Embryonic facial prominence (tissue), 1 donor: ENCODE measurements around the gene SMAD3.

Experiments used
- DNase-seq: peaks from one replicate; pipeline ENCODE4 v3.0.0-alpha.2; 2016; ENCODE audit errors: extremely low spot score

The SMAD3 gene

DNA sequence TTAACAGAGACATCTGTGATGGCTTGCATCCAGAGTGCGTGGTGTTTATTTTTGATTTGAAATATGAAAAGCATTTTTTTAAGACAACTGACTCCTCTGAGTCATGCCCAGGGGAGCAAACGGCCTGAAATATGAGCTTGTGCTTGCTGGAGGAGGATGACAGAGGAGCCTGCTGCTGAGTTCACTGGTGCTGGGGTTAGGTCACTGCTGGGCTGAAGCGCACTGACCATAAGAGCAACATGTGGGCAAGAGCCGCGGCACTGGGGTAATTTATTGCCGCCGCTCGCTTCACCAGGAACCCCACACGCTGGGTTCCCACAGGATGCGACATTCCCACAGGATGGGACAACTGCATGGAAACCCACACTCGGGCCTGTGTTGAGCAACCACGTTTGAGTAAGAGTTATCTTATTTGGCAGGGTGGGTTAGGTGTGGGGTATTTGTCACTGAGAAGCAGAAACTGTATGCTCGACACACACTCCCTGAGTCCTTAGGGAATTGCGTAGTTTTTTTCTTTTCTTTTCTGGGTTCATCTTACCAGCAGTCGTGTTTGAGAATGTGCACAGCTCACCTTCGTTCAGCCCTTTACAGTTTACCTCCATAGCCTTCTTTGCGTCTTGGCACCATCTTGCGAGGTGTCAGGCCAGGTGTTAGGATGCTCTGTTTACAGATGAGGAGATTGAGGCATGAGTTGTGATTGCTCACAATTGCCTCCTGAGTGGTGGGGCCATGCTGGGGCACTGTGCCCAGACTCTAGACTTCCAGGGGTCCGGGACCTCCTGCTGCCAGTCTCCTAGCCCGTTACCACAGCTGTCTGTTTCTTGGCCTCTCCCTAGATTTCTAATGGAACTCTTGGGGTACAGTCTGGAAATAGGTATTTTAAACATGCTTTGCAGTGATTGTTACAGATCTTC, 60.4 kb downstream of the SMAD3 start:
- peak; percentile 44 for DNase-seq

DNA sequence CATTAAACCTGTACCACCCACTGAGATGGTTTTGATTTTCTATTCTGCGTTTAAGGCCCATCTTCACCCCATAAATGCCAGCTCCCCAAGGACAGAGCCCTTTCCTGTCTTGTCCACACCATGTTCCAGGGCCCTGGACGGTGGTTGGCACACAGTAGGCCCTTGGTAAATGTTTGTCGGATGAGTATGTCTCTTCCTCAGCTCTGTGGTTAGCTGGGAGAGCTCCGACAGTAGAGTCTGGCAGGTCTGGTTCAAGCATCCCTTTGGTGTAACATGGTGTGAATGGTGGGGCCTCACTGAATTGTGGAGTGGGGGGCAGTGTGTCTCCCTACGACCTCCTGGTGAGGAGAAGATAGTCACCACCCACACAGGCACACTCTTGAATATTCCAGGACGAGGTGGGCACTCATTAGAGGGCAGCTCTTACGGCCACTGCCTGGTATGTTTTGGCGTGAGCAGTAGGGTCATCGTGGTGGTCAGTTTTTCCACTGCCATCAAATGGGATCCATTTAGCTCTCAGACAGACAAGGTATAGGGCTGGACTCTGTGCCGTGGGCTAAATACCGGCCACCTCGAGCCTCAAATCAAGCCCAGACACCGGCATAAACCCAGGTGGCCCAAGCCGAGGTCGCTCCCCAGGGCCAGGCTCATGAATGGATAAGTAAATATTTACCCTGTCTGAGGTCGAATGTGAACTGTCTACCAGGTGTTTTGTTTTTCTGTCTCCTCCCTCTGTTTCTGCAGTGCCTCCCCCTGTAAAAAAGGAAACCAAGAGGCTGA, 61.3 kb downstream of the SMAD3 start:
- no peak for DNase-seq

DNA sequence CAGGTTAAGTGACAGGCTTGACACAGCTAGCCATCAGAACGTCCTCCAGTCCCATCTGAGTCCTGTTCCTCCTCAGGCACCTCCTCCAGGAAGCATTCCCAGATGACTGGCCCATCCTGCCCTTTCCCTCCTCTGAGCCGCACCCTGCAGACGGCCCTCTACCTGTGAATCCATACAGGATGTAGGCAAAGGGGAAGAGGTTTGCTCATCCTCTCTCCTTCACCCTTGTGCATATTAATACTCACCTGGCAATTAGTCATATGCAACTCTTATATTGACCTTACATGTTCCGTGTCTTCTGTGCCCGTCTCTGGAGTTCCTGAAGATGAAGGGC, 61.9 kb downstream of the SMAD3 start:
- DNase-seq = no peak

DNA sequence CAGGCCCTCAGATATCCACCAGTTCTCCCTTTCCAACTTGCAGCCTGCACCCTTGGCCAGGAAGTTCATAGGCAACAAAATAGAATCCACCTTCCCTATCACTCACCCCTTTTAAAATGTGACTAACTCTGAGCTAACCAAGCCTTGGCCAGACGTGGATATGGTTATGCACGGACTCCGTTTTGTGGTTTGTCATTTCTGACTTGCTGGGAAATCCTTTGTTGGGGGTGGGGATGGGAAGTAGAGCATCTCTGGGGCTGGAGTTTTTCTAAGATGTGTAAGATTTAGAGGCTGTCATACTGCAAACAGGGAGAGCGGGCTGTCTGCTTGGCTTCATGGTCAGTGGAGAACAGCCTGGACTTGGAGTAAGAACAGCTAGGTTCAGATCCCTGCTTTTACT, 62.6 kb downstream of the SMAD3 start:
- DNase-seq = no peak

DNA sequence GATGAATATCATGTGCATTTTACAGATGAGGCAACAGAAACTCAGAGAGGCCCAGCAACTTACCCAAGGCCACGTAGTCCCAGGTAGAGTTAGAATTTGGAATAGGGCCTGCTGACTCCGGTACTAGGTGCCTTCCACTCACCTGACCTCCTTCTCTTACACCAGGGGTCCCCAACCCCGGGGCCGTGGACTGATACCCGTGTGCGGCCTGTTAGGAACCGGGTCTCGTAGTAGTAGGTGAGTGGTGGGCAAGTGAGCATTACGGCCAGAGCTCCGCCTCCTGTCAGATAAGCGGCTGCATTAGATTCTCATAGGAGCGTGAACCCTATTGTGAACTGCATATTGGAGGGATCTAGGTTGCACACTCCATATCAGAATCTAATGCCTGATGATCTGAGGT, 64.8 kb downstream of the SMAD3 start:
- DNase-seq = no peak

DNA sequence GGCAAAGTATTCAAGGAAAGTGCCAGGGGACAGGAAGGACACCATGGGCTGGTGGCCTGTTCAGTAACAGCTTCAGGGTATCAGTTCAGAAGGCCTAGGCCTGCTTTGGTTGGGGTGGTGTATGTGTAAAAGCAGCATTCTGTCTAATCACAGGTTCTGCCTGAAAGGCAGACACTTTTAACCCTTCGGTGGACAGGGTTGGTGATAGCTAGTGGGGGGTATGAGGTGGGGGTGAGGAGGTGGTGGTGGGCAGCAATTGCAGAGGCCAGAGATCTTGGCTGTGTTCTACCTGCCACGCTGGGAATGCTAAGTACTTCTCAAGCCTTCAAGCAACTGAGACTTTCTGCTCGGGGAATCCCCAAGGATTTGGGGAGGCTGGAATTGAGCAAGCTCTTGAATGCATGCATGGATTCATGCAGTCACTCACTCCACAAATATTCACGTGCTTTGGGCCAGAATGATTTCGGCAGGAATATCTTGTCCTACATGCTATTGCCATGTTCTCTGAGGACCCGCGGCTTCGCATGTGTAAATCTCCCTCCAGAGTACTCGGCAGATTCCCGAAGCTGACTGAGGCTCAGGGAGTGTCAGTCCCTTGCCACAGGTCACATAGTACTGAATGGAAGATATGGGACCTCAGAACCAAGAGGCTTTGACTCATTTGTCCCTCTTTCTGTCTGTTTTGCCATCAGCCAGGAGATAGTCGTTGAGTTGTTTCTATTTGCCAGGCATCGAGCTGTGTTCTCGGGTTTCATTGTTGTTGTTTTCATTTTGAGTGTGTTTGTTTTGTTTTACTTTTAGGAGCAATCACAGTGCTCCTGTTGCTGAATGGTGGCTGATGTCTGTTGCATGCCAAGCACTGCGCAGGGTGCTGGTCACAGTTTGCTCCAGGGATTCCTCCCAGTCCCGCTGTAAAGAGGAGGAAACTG, 65.5 kb downstream of the SMAD3 start:
- no peak for DNase-seq

DNA sequence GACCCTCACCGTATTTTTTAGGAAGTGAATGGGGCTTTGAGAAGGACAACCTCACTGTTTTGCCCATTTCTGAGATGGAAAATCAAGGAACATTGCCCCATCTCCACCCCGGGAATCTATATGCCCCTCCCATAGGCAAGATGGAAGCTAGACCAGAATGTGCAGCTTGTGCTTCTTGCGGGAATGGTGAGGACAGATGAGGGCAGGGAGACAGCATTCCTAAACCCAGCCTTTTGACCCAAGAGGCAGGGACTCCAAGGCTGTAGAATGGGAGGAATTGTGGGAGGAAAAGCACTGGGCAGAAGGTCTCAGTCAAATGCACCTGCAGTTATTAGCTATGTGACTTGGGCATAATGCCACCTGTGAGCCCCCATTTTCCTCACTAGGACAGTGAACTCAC, 66.9 kb downstream of the SMAD3 start:
- no peak for DNase-seq

DNA sequence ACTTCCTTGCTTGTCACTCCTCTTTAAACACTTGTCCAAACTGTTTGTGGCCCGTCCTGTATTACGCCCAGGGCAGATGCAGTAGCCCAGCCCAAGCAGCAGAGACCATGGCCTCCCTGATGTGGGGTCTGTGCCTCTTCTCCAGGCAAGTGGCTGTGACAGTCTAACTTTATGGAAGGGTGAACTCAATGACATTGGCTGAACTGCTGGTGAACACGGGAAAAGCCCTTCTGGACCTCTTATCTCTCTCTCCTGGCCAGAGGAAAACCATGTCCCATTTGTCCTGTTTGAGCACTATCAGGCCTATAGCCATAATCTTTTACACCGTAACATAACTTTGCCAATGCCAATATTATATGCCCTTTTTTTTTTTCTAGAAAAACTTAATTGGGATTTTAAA, 67.6 kb downstream of the SMAD3 start:
- DNase-seq = no peak

DNA sequence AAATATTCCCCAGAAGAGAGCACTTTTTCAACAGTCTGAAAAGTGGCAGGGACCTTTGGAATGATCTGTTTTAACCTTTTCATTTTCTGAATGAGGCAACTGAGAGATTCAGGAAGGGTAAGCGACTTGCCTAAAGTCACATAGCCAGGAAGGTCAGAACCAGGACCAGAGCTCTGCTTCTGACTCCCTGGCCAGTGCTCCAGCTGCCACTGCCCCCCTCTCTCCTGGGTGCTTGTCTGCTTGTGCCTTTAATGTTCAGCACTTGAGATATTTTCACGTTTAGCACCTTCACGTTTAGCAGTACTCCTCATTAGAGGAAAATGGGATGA, 68.3 kb downstream of the SMAD3 start:
- no peak for DNase-seq

DNA sequence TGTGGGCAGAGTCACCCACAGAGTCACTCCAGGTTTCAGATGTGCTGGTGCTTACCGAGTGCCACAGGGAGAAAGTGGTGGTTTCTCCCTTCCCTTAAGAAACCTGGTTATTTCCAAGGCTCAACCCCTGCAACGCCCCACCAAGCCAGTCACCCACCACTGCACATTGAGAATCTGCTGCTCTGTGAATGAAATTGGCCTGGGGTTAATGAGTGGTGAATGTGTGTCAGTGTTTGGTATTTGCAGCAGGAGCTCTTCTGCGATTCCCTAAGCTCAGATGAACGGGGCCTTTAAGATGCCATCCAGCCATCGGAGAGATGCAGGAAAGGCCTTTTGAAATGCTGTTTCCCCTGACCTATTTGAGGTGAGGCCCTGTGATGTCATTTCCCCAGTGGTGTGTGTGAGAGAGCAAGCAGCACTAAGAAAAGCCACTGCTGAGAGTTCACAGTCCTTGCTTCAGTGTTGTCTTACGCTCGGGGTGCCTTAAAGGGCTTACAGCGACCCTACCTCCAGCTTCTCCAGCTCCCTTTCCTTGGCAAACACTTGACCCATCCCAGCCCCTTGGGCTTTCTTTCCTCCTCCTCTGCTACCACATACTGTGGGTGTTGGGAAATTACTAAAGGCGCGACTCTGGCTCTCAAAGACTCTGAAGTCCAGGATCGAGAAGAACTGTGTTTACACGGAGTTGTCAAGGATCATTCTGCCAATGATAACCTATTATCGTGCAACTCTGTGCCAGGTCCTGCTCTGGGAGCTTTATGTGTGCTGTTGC, 68.9 kb downstream of the SMAD3 start:
- DNase-seq = no peak

DNA sequence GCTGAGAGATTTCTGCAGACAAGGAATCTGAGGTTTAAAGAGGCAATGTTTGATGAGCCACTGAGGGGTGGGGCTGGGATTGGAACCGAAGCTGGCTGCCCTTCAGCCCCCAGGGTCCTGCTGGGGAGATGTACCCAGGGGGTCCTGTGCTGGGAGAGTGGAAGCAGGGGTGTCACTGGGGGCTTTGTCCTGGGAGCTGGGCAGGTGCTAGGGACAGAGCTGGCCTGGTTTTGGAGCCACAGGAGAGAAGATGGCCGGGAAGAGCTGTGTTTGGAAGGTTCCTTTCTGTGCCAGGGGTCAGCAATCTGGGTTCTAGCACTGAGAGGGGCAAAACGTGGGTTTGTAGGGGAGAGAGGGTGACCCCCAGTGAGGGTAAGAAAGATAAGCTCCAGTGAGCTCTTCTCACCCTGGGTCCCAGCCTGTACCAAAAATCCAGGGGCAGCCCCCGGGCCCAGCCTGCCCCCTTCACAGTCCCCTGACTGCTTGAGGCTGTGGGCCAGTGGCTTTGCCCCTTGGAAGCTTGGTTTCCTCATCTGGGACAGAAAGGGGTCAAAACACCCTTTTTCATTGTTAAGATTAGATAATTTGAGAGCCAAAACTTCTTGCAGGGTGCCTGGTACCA, 69.6 kb downstream of the SMAD3 start:
- no peak for DNase-seq

DNA sequence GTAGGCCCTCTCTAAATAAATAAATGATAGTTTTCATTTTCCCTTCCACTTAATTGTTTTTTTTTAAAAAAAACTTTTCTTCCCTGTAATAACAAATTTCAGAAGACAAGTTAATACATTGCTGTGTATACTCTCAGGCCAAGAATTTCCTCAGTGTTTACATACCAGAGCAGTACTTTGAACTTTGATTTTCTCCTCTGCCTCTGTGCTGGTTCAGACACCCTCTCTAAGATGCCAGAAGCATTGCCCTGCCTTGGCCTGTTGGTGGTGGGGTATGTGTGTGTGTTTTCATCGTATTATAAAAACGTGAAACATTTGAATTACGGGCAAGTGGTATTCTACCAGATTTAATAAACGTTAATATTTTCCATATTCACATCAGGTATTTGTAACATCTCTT, 70.1 kb downstream of the SMAD3 start:
- no peak for DNase-seq

DNA sequence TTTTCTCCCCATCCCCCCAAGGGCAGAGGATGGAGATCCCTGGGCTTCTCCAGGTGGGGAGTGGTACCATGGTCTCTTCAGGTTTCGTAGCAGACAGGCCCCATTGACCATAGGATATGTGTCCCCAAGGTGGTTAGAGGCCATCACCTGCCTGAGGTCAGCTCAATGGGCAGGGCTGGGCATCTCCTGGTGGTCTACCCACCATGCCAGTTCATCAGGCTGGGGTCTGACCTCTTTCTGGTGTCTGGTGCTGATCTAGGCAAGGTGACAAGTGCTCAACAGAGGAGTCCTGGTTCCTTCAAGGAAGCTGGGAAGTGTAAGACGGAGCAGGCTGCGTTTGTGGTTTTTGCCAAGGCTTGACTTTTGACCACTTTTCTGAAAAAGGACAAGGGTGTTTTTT, 71.4 kb downstream of the SMAD3 start:
- no peak for DNase-seq

DNA sequence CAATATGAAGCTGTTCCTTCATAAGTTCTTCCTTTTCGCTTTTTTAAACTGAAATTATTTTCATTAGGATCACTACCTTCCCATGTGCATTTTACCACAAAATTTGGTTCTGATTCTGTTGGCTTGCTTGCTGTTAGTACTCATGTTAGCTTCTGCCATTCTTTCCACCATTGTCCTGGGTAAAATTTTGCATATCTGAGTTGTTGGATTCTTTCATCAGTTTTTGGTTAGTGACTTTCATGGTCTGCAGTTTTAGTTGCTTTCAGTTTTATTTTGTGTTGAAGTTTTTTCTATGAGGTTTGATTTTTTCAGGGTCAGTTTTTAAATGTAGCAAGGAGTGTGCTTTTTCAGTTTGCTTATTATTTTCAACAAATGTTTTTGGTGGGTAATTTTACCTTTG, 71.9 kb downstream of the SMAD3 start:
- no peak for DNase-seq

DNA sequence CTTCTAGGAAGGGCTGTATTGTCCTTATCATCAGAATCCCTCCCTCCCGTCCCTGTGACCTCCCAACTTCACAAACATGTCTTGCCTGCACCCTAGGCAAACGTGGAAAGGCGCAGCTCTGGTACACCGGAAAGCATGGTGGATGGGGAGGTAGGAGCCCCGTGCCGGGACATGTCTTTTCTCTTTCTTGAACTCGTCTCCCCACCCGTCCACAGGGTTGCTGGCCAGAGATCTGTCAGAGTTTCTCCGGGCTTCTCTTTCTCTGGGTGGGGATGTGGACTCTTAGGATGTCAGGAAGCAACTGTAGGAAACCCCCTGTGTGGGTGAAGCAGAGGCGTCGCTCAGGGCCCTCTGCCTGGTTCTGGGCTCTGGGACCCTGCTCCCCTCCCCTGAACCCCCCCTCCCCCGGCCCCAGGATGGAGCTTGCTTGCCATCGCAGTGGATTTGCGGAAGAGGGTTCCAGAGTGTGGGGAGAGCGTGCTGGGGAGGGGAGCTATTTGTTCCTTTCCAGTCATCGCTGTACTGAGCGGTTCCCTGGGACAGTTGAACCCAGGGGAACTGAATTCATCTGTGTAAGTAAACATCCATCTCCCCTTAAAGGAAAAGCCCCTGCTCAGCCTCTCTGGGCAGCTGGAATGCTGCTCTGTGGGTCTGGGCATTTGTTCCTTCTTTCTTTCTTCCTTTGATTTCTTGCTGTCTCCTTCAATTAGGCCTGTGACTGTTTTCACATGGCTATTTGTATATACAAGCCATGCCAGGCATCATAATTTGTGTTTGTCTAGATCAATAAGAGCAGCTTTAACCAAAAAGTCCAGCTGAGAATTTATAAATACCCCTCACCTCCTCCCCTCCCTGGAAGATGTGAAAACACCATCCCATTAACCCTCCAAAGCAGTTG, 72.8 kb downstream of the SMAD3 start:
- DNase-seq = no peak

DNA sequence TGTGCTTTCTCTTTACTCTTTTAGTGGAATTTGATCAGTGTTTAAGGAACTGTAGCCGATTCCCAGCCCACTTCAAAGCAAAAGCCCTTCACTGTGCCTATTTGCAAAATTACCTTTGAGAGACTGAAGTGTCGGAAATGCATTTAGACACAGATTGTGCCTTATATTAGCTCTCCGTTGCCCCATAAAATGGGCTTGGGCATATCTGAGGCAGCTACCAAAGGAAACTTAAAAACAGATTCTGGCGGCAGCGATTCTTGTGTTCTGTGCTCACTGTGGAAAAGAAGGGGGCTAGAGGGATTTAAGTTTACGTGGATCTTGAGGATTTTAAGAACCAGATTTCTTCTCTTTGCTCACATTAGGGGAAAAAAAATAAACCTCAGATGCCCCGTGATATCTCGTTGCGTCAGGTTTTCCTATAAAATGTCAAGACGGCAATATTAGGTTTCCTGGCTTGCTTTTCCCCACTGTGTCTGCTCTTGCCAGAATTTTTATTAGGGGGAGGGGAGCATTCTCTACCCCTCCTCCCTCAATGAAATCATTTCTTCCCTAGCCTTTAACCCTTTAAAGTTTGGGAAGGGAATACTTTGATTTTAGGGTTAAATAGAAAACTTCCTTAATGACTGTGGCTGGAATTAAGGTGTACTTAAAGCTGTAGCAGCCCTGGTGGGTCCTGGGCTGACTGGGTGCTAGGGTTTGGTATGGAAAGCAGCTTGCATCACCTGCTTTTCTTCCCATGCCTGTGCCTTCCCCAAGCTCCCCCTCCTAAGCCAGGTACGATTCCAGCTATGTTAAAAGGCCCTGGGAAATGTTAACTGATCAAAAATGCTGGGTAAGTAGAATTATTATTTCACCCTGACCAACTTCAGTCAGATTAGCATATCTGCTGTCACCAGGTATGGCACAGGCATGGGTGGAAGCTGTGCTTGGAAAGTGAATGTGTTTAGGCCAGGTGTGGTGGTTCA, 73.8 kb downstream of the SMAD3 start:
- no peak for DNase-seq

DNA sequence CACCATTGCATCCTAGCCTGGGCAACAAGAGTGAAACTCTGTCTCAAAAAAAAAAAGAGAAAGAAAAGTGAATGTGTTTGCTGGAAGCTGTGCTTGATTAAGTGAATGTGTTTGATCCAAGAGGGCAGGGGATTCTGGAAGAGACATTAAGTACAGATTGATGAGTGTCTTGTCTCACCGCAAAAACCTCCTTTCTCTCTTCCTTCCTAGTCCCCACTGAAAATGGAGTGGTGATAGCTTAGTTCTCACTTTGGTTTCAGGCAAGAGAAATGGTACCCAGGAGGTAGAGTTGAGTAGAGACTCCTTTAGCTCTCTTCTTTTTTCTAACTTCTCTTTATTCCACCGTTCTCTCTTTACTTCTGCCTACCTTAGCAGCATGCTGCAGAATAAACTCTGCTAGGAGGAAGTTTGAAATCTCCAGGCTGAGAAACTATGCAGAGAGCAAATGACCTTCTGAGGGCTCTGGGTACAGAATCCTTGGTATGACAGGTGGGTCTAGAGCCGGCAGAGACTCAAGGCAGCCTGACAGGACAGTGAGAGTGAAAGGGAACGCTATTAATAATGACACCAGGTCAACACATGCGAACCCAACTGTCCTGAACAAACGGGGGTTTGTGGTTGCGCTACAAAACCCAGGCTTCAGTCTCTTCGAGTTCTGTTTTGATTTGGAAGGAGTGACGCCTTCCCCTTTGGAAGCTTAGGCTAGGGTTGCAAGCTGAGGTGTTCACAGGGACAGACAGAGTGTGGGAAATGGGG, 74.9 kb downstream of the SMAD3 start:
- no peak for DNase-seq
